ENCODE data around the gene ZDHHC20.

Gene ZDHHC20

GRCh38 chr13:21458813-21459701, at the start of gene ZDHHC20:
ZDHHC20 (minus strand) TSS chr13:21459303; CDS start chr13:21459171, 132 bp downstream.
- peak within 1 kb of the TSS; percentile 96 for H3K4me3 ChIP-seq (ENCODE audit: low read depth, low read length)

GRCh38 chr13:21504379-21504778, 45.3 kb upstream of the ZDHHC20 start:
- H3K4me3 ChIP-seq (ENCODE audit: low read depth, low read length) = no peak overlapping the region

- H3K4me3 ChIP-seq (ENCODE audit: low read depth, low read length) = no peak overlapping the region
These were observed 42.6 kb upstream of the ZDHHC20 start for GRCh38 chr13:21501686-21502085.

GRCh38 chr13:21486322-21486721, 27.2 kb upstream of the ZDHHC20 start:
- H3K4me3 ChIP-seq (ENCODE audit: low read depth, low read length) = no peak overlapping the region

- H3K4me3 ChIP-seq (ENCODE audit: low read depth, low read length) = no peak overlapping the region
These were observed 24.6 kb upstream of the ZDHHC20 start for GRCh38 chr13:21483748-21484147.

- H3K4me3 ChIP-seq (ENCODE audit: low read depth, low read length) = no peak overlapping the region
These were observed 22.3 kb upstream of the ZDHHC20 start for GRCh38 chr13:21481359-21481758.

- no peak overlapping the region for H3K4me3 ChIP-seq (ENCODE audit: low read depth, low read length)
These were observed 20.0 kb upstream of the ZDHHC20 start for GRCh38 chr13:21478881-21479808.

GRCh38 chr13:21476893-21477472, 17.9 kb upstream of the ZDHHC20 start:
- H3K4me3 ChIP-seq (ENCODE audit: low read depth, low read length) = no peak overlapping the region

GRCh38 chr13:21475115-21475514, 16.0 kb upstream of the ZDHHC20 start:
- no peak overlapping the region for H3K4me3 ChIP-seq (ENCODE audit: low read depth, low read length)

GRCh38 chr13:21470785-21471184, 11.7 kb upstream of the ZDHHC20 start:
- no peak overlapping the region for H3K4me3 ChIP-seq (ENCODE audit: low read depth, low read length)

- H3K4me3 ChIP-seq (ENCODE audit: low read depth, low read length) = no peak overlapping the region
These were observed 7.4 kb upstream of the ZDHHC20 start for GRCh38 chr13:21466527-21466926.

- H3K4me3 ChIP-seq (ENCODE audit: low read depth, low read length) = no peak overlapping the region
These were observed 6.6 kb upstream of the ZDHHC20 start for GRCh38 chr13:21465710-21466160.

GRCh38 chr13:21463424-21463823, 4.3 kb upstream of the ZDHHC20 start:
- H3K4me3 ChIP-seq (ENCODE audit: low read depth, low read length) = no peak overlapping the region

GRCh38 chr13:21461131-21461530, 2.0 kb upstream of the ZDHHC20 start:
- no peak overlapping the region for H3K4me3 ChIP-seq (ENCODE audit: low read depth, low read length)

GRCh38 chr13:21458451-21458812, 671 bp downstream of the ZDHHC20 start:
- peak overlapping the region; percentile 96 for H3K4me3 ChIP-seq (ENCODE audit: low read depth, low read length)

GRCh38 chr13:21453387-21454081, 5.6 kb downstream of the ZDHHC20 start:
- H3K4me3 ChIP-seq (ENCODE audit: low read depth, low read length) = no peak overlapping the region

- no peak overlapping the region for H3K4me3 ChIP-seq (ENCODE audit: low read depth, low read length)
These were observed 8.2 kb downstream of the ZDHHC20 start for GRCh38 chr13:21450936-21451335.

- H3K4me3 ChIP-seq (ENCODE audit: low read depth, low read length) = no peak overlapping the region
These were observed 12.4 kb downstream of the ZDHHC20 start for GRCh38 chr13:21446656-21447055.

GRCh38 chr13:21445759-21446158, 13.3 kb downstream of the ZDHHC20 start:
- H3K4me3 ChIP-seq (ENCODE audit: low read depth, low read length) = no peak overlapping the region

GRCh38 chr13:21443171-21443570, 15.9 kb downstream of the ZDHHC20 start:
- no peak overlapping the region for H3K4me3 ChIP-seq (ENCODE audit: low read depth, low read length)

- no peak overlapping the region for H3K4me3 ChIP-seq (ENCODE audit: low read depth, low read length)
These were observed 22.5 kb downstream of the ZDHHC20 start for GRCh38 chr13:21436582-21436981.
